HG03469 (cell line): ENCODE measurements around the gene YJU2.
A peak's percentile ranks its signal among the peaks of the same experiment; 100 is the strongest.
"Not testable (repeated sequence)": the region's sequence is repeated elsewhere in the genome, so short reads cannot be mapped to it uniquely, and the experiment has no call there.

Source experiments
- ATAC-seq: cut with Tn5 transposase; IDR thresholded peaks from one replicate; pipeline ENCODE4 v1.9.1; 2021; ENCODE audit warnings: mild to moderate bottlenecking, moderate library complexity, moderate number of reproducible peaks; ENCODE audit not compliant: unreplicated experiment

The YJU2 gene

GRCh38 chr19:4227771-4228170, 19.1 kb upstream of the YJU2 start:
- ATAC-seq, result no peak

GRCh38 chr19:4228765-4229178, 18.1 kb upstream of the YJU2 start:
- ATAC-seq, result no peak

GRCh38 chr19:4229179-4229931, 17.5 kb upstream of the YJU2 start, which contains the start of gene EBI3:
Gene EBI3, plus strand, starts transcription at chr19:4229523. Its CDS starts 28 bp downstream, at chr19:4229551.
- peak; percentile 40 for ATAC-seq

- ATAC-seq, result not testable (repeated sequence)
Measured at GRCh38 chr19:4230237-4230636, 16.6 kb upstream of the YJU2 start.

- not testable (repeated sequence) for ATAC-seq
Measured at GRCh38 chr19:4231521-4231920, 15.4 kb upstream of the YJU2 start.

- not testable (repeated sequence) for ATAC-seq
Measured at GRCh38 chr19:4232139-4232538, 14.7 kb upstream of the YJU2 start.

- no peak for ATAC-seq
Measured at GRCh38 chr19:4232614-4233281, 14.1 kb upstream of the YJU2 start.

- ATAC-seq, result no peak
Measured at GRCh38 chr19:4233282-4233853, 13.5 kb upstream of the YJU2 start.

GRCh38 chr19:4234142-4234861, 12.6 kb upstream of the YJU2 start:
- ATAC-seq, result no peak

- no peak for ATAC-seq
Measured at GRCh38 chr19:4234862-4235201, 12.0 kb upstream of the YJU2 start.

- not testable (repeated sequence) for ATAC-seq
Measured at GRCh38 chr19:4237510-4237909, 9.4 kb upstream of the YJU2 start.

GRCh38 chr19:4238831-4239230, 8.0 kb upstream of the YJU2 start:
- ATAC-seq, result no peak

- ATAC-seq, result no peak
Measured at GRCh38 chr19:4241824-4242430, 5.0 kb upstream of the YJU2 start.

GRCh38 chr19:4245938-4246337, 942 bp upstream of the YJU2 start:
- not testable (repeated sequence) for ATAC-seq

- no peak for ATAC-seq
Measured at GRCh38 chr19:4256563-4256962, 9.7 kb downstream of the YJU2 start.

- no peak for ATAC-seq
Measured at GRCh38 chr19:4257025-4257424, 10.1 kb downstream of the YJU2 start.

- no peak for ATAC-seq
Measured at GRCh38 chr19:4258181-4258580, 11.3 kb downstream of the YJU2 start.

- no peak for ATAC-seq
Measured at GRCh38 chr19:4260613-4261191, 13.8 kb downstream of the YJU2 start.

- no peak for ATAC-seq
Measured at GRCh38 chr19:4264812-4265211, 17.9 kb downstream of the YJU2 start.

GRCh38 chr19:4266253-4267000, 19.5 kb downstream of the YJU2 start:
- no peak for ATAC-seq
